Stimulated activated CD4-positive, alpha-beta T cell treated with anti-CD3 and anti-CD28 coated beads, TNF-alpha, amount 100 ng/mL, for 4 hours (primary cell): ENCODE data around the gene GRIP2.

Experiments used
- DNase-seq, 3 experiments: peaks; one replicate each; pipeline ENCODE4 v3.0.0-alpha.2; 2020; ENCODE audit warnings: low read depth in 3 of 3

GRIP2 gene

GRCh38 chr3:14561051-14561960, 21.2 kb upstream of the GRIP2 start:
- DNase-seq, result no peak

GRCh38 chr3:14560110-14560509, 20.0 kb upstream of the GRIP2 start:
- DNase-seq, result no peak

- no peak for DNase-seq
These were observed 17.9 kb upstream of the GRIP2 start for GRCh38 chr3:14558029-14558428.

GRCh38 chr3:14555835-14556234, 15.7 kb upstream of the GRIP2 start:
- no peak for DNase-seq

GRCh38 chr3:14554715-14555114, 14.6 kb upstream of the GRIP2 start:
- DNase-seq, result no peak

GRCh38 chr3:14553871-14554270, 13.7 kb upstream of the GRIP2 start:
- DNase-seq, result no peak

GRCh38 chr3:14552717-14553116, 12.6 kb upstream of the GRIP2 start:
- no peak for DNase-seq

GRCh38 chr3:14552041-14552648, 12.0 kb upstream of the GRIP2 start:
- DNase-seq, result no peak

- DNase-seq, result no peak
These were observed 10.8 kb upstream of the GRIP2 start for GRCh38 chr3:14550651-14551611.

- no peak for DNase-seq
These were observed 10.0 kb upstream of the GRIP2 start for GRCh38 chr3:14550181-14550580.

- no peak for DNase-seq
These were observed 9.2 kb upstream of the GRIP2 start for GRCh38 chr3:14549256-14549919.

GRCh38 chr3:14548321-14548729, 8.2 kb upstream of the GRIP2 start:
- DNase-seq, result no peak

- DNase-seq, result no peak
These were observed 7.6 kb upstream of the GRIP2 start for GRCh38 chr3:14547693-14548092.

- no peak for DNase-seq
These were observed 5.9 kb upstream of the GRIP2 start for GRCh38 chr3:14546041-14546440.

- DNase-seq, result no peak
These were observed 5.1 kb upstream of the GRIP2 start for GRCh38 chr3:14545251-14545635.

- no peak for DNase-seq
These were observed 4.4 kb upstream of the GRIP2 start for GRCh38 chr3:14544282-14545250.

GRCh38 chr3:14543446-14543845, 3.3 kb upstream of the GRIP2 start:
- no peak for DNase-seq

GRCh38 chr3:14542656-14543055, 2.5 kb upstream of the GRIP2 start:
- DNase-seq, result no peak

- DNase-seq, result no peak
These were observed 1.5 kb upstream of the GRIP2 start for GRCh38 chr3:14541646-14542045.

- DNase-seq, result no peak
These were observed 761 bp upstream of the GRIP2 start for GRCh38 chr3:14540821-14541385.
